ENCODE measurements around the gene SUPT16H. TPM values are rescaled to one million over a fixed set of nuclear protein-coding genes. Genes with fewer than 3 reads are reported as not detected.
"Not testable (repeated sequence)": the region's sequence is repeated elsewhere in the genome, so short reads cannot be mapped to it uniquely, and the experiment has no call there.

The SUPT16H gene
- total RNA-seq, 1 donor from 2014 or later: 55.8 TPM

DNA sequence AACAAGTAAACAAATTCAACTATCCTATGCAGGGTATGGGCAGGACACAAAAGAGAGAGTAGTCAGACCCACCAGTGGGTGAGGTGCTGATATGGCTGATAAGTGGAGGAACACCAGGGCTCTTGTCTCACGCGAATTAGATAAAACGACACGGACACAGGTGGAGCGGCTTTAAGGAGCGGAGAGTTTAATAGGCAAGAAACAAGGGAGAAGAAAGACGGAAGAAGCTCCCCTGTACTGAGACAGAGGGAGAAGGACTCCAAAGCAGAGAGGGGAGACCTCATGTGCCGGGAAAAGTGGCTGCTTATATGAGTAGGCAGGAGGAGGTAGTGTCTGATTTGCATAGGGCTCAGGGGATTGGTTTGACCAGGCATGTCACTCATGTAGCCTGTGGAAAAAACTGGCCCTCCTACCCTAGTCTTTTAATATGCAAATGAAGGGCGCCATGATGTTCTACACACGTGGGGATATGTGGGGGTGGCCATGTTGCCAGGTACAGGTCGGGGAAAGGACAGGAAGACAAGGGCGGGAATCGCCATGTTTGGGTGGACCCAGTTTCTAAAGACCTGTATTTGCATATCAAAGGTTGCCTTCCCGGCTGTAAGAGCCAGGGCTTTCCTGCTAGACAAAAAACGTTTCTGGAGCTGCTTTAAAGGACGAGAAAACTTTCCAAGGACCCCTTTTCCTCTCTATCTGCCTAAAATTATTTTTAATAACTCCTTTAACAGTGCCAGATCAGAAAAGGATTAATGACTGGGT is 75.2 kb downstream of the SUPT16H start:
- no peaks in the 10 kb centered on the region for H3K9me3 ChIP-seq (ENCODE audit: control insufficient read depth in 3 of 3, low read length in 3 of 3)
- H3K27me3 ChIP-seq (ENCODE audit: control insufficient read depth in 3 of 3, insufficient read depth in 3 of 3, low read length in 3 of 3): peaks cover 0 to 4% (median 3%) of the 10 kb centered on the region in 3 donors
- peak overlapping the region in 2 of 3 donors; percentile 45 to 47 for H3K9ac ChIP-seq (ENCODE audit: low read depth in 1 of 3, low read length in 3 of 3)
- H3K36me3 ChIP-seq (ENCODE audit: control insufficient read depth in 3 of 3, insufficient read depth in 3 of 3, low read length in 3 of 3): no peaks in the 10 kb centered on the region
- peaks cover 3 to 6% (median 3%) of the 10 kb centered on the region in 3 donors for H3K4me1 ChIP-seq (ENCODE audit: control insufficient read depth in 3 of 3, insufficient read depth in 3 of 3, low read length in 3 of 3)
- peak overlapping the region; percentile 21 for H3K27ac ChIP-seq (ENCODE audit: low read depth, low read length)
- H3K4me3 ChIP-seq (ENCODE audit: low read length in 3 of 3): peak overlapping the region; percentile 39 to 79 (median 67)

DNA sequence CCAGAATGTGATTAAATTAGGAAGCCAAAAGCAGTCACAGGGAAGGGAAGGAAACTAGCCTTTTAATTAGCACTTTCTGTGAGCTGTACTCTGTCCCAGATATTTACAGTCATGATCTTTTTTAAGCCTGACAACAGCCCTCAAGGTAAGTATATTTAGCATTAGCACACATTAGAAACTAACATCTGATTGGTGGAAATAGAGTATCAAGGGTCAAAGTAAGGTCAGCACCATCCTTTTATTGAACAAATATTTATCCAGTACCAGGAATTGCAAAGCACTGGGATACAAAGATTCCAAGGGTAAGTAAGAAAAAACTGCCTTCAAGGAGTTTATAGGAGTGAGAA is 75.7 kb downstream of the SUPT16H start:
- peak overlapping the region in 2 of 3 donors; percentile 45 to 47 for H3K9ac ChIP-seq (ENCODE audit: low read depth in 1 of 3, low read length in 3 of 3)
- peaks cover 3 to 6% (median 3%) of the 10 kb centered on the region in 3 donors for H3K4me1 ChIP-seq (ENCODE audit: control insufficient read depth in 3 of 3, insufficient read depth in 3 of 3, low read length in 3 of 3)
- peak overlapping the region; percentile 39 to 79 (median 67) for H3K4me3 ChIP-seq (ENCODE audit: low read length in 3 of 3)
- H3K27ac ChIP-seq (ENCODE audit: low read depth, low read length): peak overlapping the region; percentile 21
- no peaks in the 10 kb centered on the region for H3K9me3 ChIP-seq (ENCODE audit: control insufficient read depth in 3 of 3, low read length in 3 of 3)
- H3K27me3 ChIP-seq (ENCODE audit: control insufficient read depth in 3 of 3, insufficient read depth in 3 of 3, low read length in 3 of 3): peaks cover 0 to 8% (median 3%) of the 10 kb centered on the region in 3 donors
- no peaks in the 10 kb centered on the region for H3K36me3 ChIP-seq (ENCODE audit: control insufficient read depth in 3 of 3, insufficient read depth in 3 of 3, low read length in 3 of 3)

DNA sequence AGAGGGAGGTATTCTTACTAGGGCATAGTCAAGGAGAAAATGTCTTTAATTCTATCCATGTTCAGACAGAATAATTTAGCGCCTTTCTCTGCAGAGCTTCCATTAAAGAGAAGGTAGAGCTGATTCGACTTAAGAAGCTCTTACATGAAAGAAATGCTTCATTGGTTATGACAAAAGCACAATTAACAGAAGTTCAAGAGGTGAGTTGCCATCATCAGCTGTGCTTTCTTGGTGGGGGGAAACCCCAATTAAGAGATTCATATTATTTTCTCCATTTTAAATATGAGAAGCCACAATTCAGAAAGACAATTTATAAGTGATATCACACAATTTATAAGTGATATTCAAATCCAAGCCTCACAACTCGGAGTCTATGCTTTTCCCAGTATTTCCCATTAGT is 76.2 kb downstream of the SUPT16H start:
- H3K27me3 ChIP-seq (ENCODE audit: control insufficient read depth in 3 of 3, insufficient read depth in 3 of 3, low read length in 3 of 3): peaks cover 0 to 8% (median 3%) of the 10 kb centered on the region in 3 donors
- peaks cover 3 to 6% (median 3%) of the 10 kb centered on the region in 3 donors for H3K4me1 ChIP-seq (ENCODE audit: control insufficient read depth in 3 of 3, insufficient read depth in 3 of 3, low read length in 3 of 3)
- H3K4me3 ChIP-seq (ENCODE audit: low read length in 3 of 3): no peak overlapping the region
- no peak overlapping the region for H3K9ac ChIP-seq (ENCODE audit: low read depth in 1 of 3, low read length in 3 of 3)
- no peaks in the 10 kb centered on the region for H3K9me3 ChIP-seq (ENCODE audit: control insufficient read depth in 3 of 3, low read length in 3 of 3)
- H3K27ac ChIP-seq (ENCODE audit: low read depth, low read length): no peak overlapping the region
- H3K36me3 ChIP-seq (ENCODE audit: control insufficient read depth in 3 of 3, insufficient read depth in 3 of 3, low read length in 3 of 3): no peaks in the 10 kb centered on the region

DNA sequence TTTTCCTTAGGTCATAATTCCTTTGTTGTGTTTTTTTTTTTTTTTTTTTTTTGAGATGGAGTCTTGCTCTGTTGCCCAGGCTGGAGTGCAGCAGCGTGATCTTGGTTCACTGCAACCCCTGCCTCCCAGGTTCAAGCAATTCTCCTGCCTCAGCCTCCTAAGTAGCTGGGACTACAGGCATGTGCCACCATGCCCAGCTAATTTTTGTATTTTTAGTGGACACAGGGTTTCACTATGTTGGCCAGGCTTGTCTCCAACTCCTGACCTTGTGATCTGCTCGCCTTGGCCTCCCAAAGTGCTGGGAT is 81.0 kb downstream of the SUPT16H start:
- not testable (repeated sequence) for H3K9ac ChIP-seq (ENCODE audit: low read depth in 1 of 3, low read length in 3 of 3); H3K36me3 ChIP-seq (ENCODE audit: control insufficient read depth in 3 of 3, insufficient read depth in 3 of 3, low read length in 3 of 3); H3K4me3 ChIP-seq (ENCODE audit: low read length in 3 of 3); H3K9me3 ChIP-seq (ENCODE audit: control insufficient read depth in 3 of 3, low read length in 3 of 3); H3K4me1 ChIP-seq (ENCODE audit: control insufficient read depth in 3 of 3, insufficient read depth in 3 of 3, low read length in 3 of 3); H3K27ac ChIP-seq (ENCODE audit: low read depth, low read length)
- H3K27me3 ChIP-seq (ENCODE audit: control insufficient read depth in 3 of 3, insufficient read depth in 3 of 3, low read length in 3 of 3): peaks cover 6 to 15% (median 14%) of the 10 kb centered on the region in 3 donors

DNA sequence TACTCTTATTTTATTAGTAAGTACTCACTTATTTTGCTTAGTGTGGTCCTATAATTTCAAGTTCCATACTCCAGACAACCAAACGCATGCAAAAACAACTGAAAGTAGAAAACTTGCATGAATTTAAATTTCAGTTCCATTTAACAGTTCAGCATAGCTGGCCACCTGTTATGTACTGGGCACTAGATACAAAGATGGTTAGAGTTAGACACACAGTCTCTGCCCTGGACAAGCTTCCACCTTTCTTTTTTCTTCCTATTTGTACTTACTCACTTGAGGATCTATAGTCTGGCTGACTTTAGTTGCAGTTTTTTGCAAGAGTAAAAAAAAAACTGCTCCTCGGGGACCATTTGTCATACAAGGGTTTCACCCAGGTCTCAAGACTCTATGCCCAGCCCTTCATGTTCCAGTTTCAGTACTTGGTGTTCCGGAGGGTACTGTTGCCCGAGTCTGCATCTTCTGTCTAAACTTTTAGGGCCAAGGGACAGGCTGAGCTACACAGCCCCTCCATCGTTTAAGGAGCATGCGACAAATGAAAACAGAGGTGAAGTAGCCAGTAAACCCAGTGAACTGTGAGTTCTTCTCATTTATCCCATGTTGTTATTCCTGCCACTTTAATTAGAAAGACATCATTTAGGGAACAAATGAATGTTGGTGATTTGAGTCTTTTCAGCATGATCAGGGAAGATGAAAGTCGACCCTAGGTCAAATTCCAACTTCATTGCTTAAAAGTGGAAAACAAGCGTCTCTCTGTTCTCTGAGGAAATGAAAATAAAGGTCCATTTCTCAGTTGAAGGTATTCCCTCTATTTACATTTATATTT is 81.6 kb downstream of the SUPT16H start:
- Histone ChIP-seq H3K27me3 (ENCODE audit: control insufficient read depth in 3 of 3, insufficient read depth in 3 of 3, low read length in 3 of 3) (peaks cover 6 to 15% (median 14%) of the 10 kb centered on the region in 3 donors), H3K9ac (ENCODE audit: low read depth in 1 of 3, low read length in 3 of 3) (no peak overlapping the region), H3K27ac (ENCODE audit: low read depth, low read length) (no peak overlapping the region), H3K36me3 (ENCODE audit: control insufficient read depth in 3 of 3, insufficient read depth in 3 of 3, low read length in 3 of 3) (no peaks in the 10 kb centered on the region), H3K9me3 (ENCODE audit: control insufficient read depth in 3 of 3, low read length in 3 of 3) (no peaks in the 10 kb centered on the region), H3K4me1 (ENCODE audit: control insufficient read depth in 3 of 3, insufficient read depth in 3 of 3, low read length in 3 of 3) (peaks cover 3 to 6% (median 5%) of the 10 kb centered on the region in 3 donors), H3K4me3 (ENCODE audit: low read length in 3 of 3) (no peak overlapping the region)

Small RNAs within 50 kb of the gene (small RNA-seq; reads per million reads assigned to genes)
- gene RN7SL650P: not detected
- gene SNORD8: 1,851 reads per million, percentile 99 among the genes with 10 or more reads in this experiment
- 18.3 reads per million, percentile 93 among the genes with 10 or more reads in this experiment for gene SNORD9

Other genes with a start within 250 kb of the SUPT16H start
- gene OR5AU1, start 228.0 kb downstream of the SUPT16H start, total RNA-seq: not detected
- 440 TPM for gene HNRNPC, start 114.6 kb downstream of the SUPT16H start, total RNA-seq
- gene RPGRIP1, start 103.9 kb downstream of the SUPT16H start, total RNA-seq: not detected
- 48.0 TPM for gene CHD8, start 72.1 kb upstream of the SUPT16H start, total RNA-seq
- 45.4 TPM for gene RAB2B, start 92.9 kb upstream of the SUPT16H start, total RNA-seq
- gene TOX4, start 93.2 kb upstream of the SUPT16H start, total RNA-seq: 18.8 TPM
- gene METTL3, start 127.3 kb upstream of the SUPT16H start, total RNA-seq: 73.6 TPM
- 5.2 TPM for gene SALL2, start 142.3 kb upstream of the SUPT16H start, total RNA-seq
- not detected for gene OR10G3, start 196.1 kb upstream of the SUPT16H start, total RNA-seq